ENCODE results near the gene TMTC1.

DNA sequence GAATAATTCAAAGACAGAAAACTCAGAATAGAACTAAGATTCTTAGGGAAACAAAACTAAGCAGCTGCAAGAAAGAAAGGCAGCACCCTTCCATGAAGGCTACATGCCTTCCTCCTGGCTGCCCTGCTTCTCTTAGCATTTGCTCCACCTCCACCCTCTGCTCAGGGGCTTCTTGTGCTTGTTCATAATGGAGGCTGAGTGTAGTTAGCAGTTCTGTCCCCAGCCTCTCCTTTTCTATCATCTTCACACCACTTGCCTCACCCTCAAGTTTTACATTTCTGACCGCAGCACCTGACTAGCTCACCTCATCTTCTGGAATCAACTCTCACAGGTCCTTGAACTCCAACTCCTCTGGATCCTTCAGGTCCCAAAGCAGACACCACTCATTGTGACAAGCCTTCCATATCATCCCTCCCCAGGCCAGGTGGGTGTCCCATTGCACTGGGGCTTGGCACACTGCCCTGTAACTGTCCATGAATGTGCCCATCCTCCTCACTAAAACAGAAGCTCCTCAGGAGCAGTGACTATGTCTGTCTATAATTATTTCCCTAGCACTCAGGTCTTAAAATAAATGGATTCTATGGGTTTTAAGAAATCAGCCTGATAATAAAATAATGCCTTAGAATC lies 139.1 kb downstream of the TMTC1 start:
- TF ChIP-seq, protein P1, sequence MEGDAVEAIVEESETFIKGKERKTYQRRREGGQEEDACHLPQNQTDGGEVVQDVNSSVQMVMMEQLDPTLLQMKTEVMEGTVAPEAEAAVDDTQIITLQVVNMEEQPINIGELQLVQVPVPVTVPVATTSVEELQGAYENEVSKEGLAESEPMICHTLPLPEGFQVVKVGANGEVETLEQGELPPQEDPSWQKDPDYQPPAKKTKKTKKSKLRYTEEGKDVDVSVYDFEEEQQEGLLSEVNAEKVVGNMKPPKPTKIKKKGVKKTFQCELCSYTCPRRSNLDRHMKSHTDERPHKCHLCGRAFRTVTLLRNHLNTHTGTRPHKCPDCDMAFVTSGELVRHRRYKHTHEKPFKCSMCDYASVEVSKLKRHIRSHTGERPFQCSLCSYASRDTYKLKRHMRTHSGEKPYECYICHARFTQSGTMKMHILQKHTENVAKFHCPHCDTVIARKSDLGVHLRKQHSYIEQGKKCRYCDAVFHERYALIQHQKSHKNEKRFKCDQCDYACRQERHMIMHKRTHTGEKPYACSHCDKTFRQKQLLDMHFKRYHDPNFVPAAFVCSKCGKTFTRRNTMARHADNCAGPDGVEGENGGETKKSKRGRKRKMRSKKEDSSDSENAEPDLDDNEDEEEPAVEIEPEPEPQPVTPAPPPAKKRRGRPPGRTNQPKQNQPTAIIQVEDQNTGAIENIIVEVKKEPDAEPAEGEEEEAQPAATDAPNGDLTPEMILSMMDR (IDR thresholded peaks at IDR 0.05), result no peak
- no peak for TF ChIP-seq POLR2A (IDR thresholded peaks at IDR 0.05)
